Adrenal gland (tissue), 12 donors: ENCODE results near the gene ARHGEF2. TPM values are rescaled to one million over a fixed set of nuclear protein-coding genes. Genes with fewer than 3 reads are reported as not detected.

Experiments
- DNase-seq, 7 donors: peaks; one replicate each; pipeline ENCODE4 v3.0.0-alpha.2; 2019 to 2020
- H3K27ac ChIP-seq, 5 donors: fragments of 200-600 bp; sonication (generic) in 4 of 5; 1 replicate in 3 of 5; 2 replicates in 2 of 5; pipeline versions ENCODE4 v1.5.1 to v1.8.0; 2016 to 2020; ENCODE audit warnings: mild to moderate bottlenecking in 1 of 5
- H3K27me3 ChIP-seq: fragments of 200-600 bp; 2 replicates; pipeline ENCODE4 v1.8.0; 2021
- H3K36me3 ChIP-seq, 2 donors: fragments of 200-600 bp; replicated peaks in 1 of 2; 1 replicate in 1 of 2; 2 replicates in 1 of 2; pipeline versions ENCODE4 v1.5.1 to v1.8.0; 2018 to 2022
- H3K4me1 ChIP-seq, 2 donors: fragments of 200-600 bp; replicated peaks in 1 of 2; 1 replicate in 1 of 2; 2 replicates in 1 of 2; pipeline versions ENCODE4 v1.5.1 to v1.8.0; 2018 to 2021
- H3K4me3 ChIP-seq, 4 donors: fragments of 200-600 bp; sonication (generic) in 3 of 4; one replicate each; pipeline ENCODE4 v1.5.1; 2016 to 2018
- H3K9me3 ChIP-seq, 3 donors: fragments of 200-600 bp; sonication (generic) in 1 of 3; replicated peaks in 1 of 3; 1 replicate in 2 of 3; 2 replicates in 1 of 3; pipeline versions ENCODE4 v1.5.1 to v1.8.0; 2016 to 2021
- POLR2A ChIP-seq, 2 donors: fragments of 450-650 bp; IDR thresholded peaks; one replicate each; pipeline ENCODE4 v1.6.1; 2017; ENCODE audit warnings: antibody characterized with exemption in 2 of 2, mild to moderate bottlenecking in 2 of 2, moderate library complexity in 1 of 2
- WGBS, 4 donors: extraction: QIAGEN DNeasy Blood & Tissue Kit in 2 of 4; methylation state at CpG; one replicate each; pipeline versions ENCODE4 v1.1.5 to v1.1.7; 2013 to 2017; 5-methylcytosine and 5-hydroxymethylcytosine counted together
- intact Hi-C, 2 donors: fragments of 100-400 bp; cut with DNase I; formaldehyde crosslinking; loops; one replicate each; pipeline versions ENCODE4 v1.14.1 to v1.15.0; 2022 to 2023
- polyA plus RNA-seq, 3 donors: library from polyadenylated mRNA; stranded (reverse); fragments of 200-250 nt in 2 of 3; fragments of 350-450 nt in 1 of 3; fragmentation: Illumina TruSeq in 1 of 3; extraction: RNeasy Lipid Tissue Mini Kit (QIAGEN cat#74804) in 1 of 3; gene quantifications; one replicate each; pipeline ENCODE4 v1.2.3, GENCODE V29; 2013 to 2014
- total RNA-seq, 9 donors: library from RNA; depleted of rRNA in 4 of 9; stranded (reverse); fragments of >200 nt in 4 of 9; fragments of 120-200 nt in 1 of 9; fragmentation: NEBNext Ultra II Directional in 1 of 9; extraction: Animal tissue kit (Norgen Biotek cat#: 25700) in 1 of 9; gene quantifications; one replicate each; pipeline versions ENCODE4 v1.1.0 to v1.2.4, GENCODE V29; 2013 to 2023
- TF ChIP-seq, protein P1 (sequence below), 6 experiments: fragments of 450-650 bp in 4 of 6; fragments of 200-600 bp in 2 of 6; sonication (generic) in 1 of 6; IDR thresholded peaks; 1 replicate in 5 of 6; 2 replicates in 1 of 6; pipeline versions ENCODE4 v1.5.1 to v1.8.0; 2016 to 2021; ENCODE audit warnings: antibody characterized with exemption in 6 of 6, mild to moderate bottlenecking in 2 of 6, moderate library complexity in 1 of 6
- donor health status: healthy with polysubstance abuse.
- donor health status: Bipolar disorder and iron deficiency.
- donor health status: DM: yes; HTN: yes; CAD: no.
- donor health status: DM: no; HTN: no; CAD: no.
- donor health status: DM: no; HTN: no; CAD: no.
- donor health status: DM: yes; HTN: yes; CAD: no.

The ARHGEF2 gene
- total and polyA plus RNA-seq, 12 donors = 7.6 to 41.3 (median 29.8) TPM

DNA sequence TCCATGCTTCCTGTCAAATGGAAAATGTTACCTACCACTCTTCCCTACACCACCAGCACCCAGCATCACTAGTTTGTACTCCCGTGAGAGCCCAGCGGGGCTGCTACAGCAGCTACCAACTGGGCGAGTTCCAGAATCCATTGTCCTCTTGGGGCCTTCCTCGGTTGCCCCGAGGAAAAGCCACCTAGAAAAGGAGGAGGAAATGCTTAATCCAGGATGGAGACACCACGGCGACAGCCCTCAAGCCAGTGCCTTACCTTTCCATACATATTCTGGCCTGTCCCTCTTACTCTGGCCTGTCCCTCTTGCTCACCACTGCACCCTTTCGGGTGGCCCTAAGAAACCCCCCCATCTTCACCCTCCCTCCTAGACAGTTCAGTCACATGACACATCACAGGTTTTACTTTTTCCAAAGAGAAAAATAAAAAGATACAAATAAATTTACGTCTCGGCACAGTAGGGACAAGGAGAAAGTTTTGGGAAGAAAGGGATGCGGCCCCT is 67.7 kb downstream of the ARHGEF2 start:
- no peaks in the 10 kb centered on the region for H3K27me3 ChIP-seq
- intact Hi-C loops = loop anchor here in 1 of 2 donors (10.0 kb wide), 1 partner anchor 66 kb away; no protein-coding TSS in a partner anchor
- H3K9me3 ChIP-seq = no peaks in the 10 kb centered on the region
- peak overlapping the region; percentile 21 to 78 (median 62) for H3K4me3 ChIP-seq
- H3K36me3 ChIP-seq = peaks cover 0 to 71% of the 10 kb centered on the region in 2 donors
- WGBS, 4 donors = 1 to 4% (median 1%) methylated on average over 11 of the region's 11 CpGs
- no peak for TF ChIP-seq POLR2A (IDR thresholded peaks at IDR 0.05)
- TF ChIP-seq, protein P1, sequence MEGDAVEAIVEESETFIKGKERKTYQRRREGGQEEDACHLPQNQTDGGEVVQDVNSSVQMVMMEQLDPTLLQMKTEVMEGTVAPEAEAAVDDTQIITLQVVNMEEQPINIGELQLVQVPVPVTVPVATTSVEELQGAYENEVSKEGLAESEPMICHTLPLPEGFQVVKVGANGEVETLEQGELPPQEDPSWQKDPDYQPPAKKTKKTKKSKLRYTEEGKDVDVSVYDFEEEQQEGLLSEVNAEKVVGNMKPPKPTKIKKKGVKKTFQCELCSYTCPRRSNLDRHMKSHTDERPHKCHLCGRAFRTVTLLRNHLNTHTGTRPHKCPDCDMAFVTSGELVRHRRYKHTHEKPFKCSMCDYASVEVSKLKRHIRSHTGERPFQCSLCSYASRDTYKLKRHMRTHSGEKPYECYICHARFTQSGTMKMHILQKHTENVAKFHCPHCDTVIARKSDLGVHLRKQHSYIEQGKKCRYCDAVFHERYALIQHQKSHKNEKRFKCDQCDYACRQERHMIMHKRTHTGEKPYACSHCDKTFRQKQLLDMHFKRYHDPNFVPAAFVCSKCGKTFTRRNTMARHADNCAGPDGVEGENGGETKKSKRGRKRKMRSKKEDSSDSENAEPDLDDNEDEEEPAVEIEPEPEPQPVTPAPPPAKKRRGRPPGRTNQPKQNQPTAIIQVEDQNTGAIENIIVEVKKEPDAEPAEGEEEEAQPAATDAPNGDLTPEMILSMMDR (IDR thresholded peaks at IDR 0.05) = no peak
- peaks cover 6 to 11% of the 10 kb centered on the region in 2 donors for H3K4me1 ChIP-seq
- H3K27ac ChIP-seq = peak overlapping the region in 4 of 5 donors; percentile 73 to 90 (median 82)
- DNase-seq = peak in 4 of 7 donors; percentile 27 to 39 (median 32)

DNA sequence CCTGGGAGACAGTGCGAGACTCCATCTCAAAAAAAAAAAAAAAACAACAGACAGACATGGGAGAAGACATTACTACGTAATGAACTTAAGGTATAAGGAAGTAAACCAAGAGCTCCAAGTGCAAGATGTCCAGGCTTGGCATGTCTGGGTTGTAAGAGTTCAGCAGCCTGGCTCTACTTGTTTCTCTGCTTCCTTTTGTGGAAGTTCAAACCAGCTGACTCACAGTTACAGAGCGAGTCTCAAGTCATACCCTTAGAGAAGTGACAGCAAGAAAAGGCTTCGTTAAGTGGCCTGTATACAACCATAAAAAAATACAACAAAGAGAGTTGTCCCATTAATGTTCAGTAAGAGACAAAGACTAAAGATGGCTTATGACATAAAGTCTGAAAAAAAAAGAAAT is 68.5 kb downstream of the ARHGEF2 start:
- H3K36me3 ChIP-seq = peaks cover 0 to 71% of the 10 kb centered on the region in 2 donors
- peaks cover 6 to 11% of the 10 kb centered on the region in 2 donors for H3K4me1 ChIP-seq
- peak overlapping the region in 1 of 5 donors; percentile 89 for H3K27ac ChIP-seq
- WGBS, 4 donors = 64 to 76% (median 67%) methylated on average over 4 of the region's 4 CpGs
- DNase-seq = peak in 2 of 7 donors; percentile 44 to 51
- no peaks in the 10 kb centered on the region for H3K27me3 ChIP-seq
- TF ChIP-seq POLR2A (IDR thresholded peaks at IDR 0.05) = no peak
- TF ChIP-seq, protein P1 (IDR thresholded peaks at IDR 0.05) = no peak
- H3K9me3 ChIP-seq = no peaks in the 10 kb centered on the region
- peak overlapping the region in 1 of 4 donors; percentile 68 for H3K4me3 ChIP-seq
- intact Hi-C loops = loop anchor here in 1 of 2 donors (10.0 kb wide), 1 partner anchor 65 kb away; no protein-coding TSS in a partner anchor

DNA sequence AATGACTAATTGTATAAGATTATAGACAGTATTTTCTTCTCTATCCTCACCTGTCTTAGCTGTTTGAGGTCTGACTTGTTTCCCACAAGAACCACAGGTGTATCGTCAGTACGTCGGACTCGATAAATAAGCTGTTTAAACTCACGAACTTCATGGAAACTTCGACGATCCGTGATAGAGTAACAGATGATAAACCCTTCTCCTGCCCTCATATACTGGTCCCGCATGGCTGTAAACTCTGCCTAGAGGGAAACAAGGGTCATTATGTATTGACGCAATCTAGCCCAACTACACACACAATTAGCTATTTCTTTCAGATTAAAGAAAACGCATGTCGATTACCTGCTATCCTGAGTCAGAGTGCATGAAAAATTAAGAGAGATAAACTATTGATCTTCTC is 74.1 kb downstream of the ARHGEF2 start:
- WGBS, 4 donors = 92 to 94% (median 94%) methylated on average over 12 of the region's 12 CpGs
- Histone ChIP-seq H3K27ac (no peak overlapping the region), H3K9me3 (no peaks in the 10 kb centered on the region), H3K27me3 (no peaks in the 10 kb centered on the region), H3K36me3 (peaks cover 0 to 98% of the 10 kb centered on the region in 2 donors), H3K4me3 (no peak overlapping the region), H3K4me1 (peaks cover 4 to 8% of the 10 kb centered on the region in 2 donors)
- no peak for DNase-seq
- TF ChIP-seq, protein P1 (IDR thresholded peaks at IDR 0.05) = no peak
- no peak for TF ChIP-seq POLR2A (IDR thresholded peaks at IDR 0.05)
- intact Hi-C loops = no loop called here

DNA sequence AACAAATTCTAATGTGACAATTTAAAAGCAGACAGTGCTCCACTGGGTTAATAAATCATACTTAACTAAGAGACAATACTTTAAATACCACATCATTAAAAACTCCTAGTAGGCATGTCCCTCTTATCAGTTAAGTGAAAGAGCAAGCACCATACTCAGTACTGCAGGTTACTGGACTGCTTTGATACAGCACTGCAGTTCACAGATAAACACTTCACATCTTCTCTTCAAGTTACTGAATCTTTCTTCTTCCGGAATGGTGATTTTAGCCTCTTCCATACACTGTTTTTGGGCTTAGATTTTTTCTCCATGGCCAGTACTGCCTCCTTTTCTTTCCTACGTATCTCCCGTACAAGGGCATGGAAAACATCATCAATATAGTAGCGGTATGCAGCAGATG is 78.2 kb downstream of the ARHGEF2 start:
- Histone ChIP-seq H3K27me3 (no peaks in the 10 kb centered on the region), H3K4me3 (no peak overlapping the region), H3K36me3 (peaks cover 0 to 86% of the 10 kb centered on the region in 2 donors), H3K4me1 (peaks cover 4 to 14% of the 10 kb centered on the region in 2 donors), H3K27ac (peak overlapping the region in 1 of 5 donors; percentile 6), H3K9me3 (no peaks in the 10 kb centered on the region)
- TF ChIP-seq POLR2A (IDR thresholded peaks at IDR 0.05) = no peak
- TF ChIP-seq, protein P1 (IDR thresholded peaks at IDR 0.05) = no peak
- DNase-seq = no peak
- intact Hi-C loops = no loop called here
- 47 to 66% (median 55%) methylated on average over 4 of the region's 4 CpGs for WGBS, 4 donors
